ENCODE results near the gene DNAL4. TPM values are rescaled to one million over a fixed set of nuclear protein-coding genes. Genes with fewer than 3 reads are reported as not detected.

DNAL4 gene
- total and polyA plus RNA-seq, 11 donors: 7.9 to 16.4 (median 10.4) TPM

DNA sequence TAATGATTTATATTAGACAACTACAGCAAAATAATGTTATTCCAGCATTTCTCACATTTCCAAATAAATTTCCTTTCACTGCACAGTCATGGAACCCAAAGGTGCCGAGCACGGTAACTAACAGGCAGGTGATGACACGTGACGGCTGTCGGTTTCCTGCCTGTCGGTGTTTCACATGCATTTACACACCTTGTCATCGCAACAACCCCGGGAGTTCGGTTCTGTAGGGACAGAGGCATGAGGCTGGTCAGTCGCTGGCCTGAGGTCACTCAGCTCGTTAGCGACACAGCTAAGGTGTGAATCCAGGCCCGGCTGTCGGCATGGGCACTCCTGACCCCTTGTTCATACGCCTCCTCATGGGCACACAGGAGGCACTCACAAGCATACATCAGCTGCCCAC, 9.9 kb downstream of the DNAL4 start:
- no peak for TF ChIP-seq POLR2A (IDR thresholded peaks at IDR 0.05)
- TF ChIP-seq, protein P1, sequence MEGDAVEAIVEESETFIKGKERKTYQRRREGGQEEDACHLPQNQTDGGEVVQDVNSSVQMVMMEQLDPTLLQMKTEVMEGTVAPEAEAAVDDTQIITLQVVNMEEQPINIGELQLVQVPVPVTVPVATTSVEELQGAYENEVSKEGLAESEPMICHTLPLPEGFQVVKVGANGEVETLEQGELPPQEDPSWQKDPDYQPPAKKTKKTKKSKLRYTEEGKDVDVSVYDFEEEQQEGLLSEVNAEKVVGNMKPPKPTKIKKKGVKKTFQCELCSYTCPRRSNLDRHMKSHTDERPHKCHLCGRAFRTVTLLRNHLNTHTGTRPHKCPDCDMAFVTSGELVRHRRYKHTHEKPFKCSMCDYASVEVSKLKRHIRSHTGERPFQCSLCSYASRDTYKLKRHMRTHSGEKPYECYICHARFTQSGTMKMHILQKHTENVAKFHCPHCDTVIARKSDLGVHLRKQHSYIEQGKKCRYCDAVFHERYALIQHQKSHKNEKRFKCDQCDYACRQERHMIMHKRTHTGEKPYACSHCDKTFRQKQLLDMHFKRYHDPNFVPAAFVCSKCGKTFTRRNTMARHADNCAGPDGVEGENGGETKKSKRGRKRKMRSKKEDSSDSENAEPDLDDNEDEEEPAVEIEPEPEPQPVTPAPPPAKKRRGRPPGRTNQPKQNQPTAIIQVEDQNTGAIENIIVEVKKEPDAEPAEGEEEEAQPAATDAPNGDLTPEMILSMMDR (IDR thresholded peaks at IDR 0.05): no peak
- Histone ChIP-seq H3K27me3 (no peaks in the 10 kb centered on the region), H3K9me3 (no peaks in the 10 kb centered on the region), H3K36me3 (peaks cover 0 to 22% (median 7%) of the 10 kb centered on the region in 9 donors), H3K27ac (peak overlapping the region in 10 of 12 donors; percentile 8 to 92 (median 85)), H3K4me3 (no peak overlapping the region), H3K4me1 (peaks cover 4 to 81% (median 46%) of the 10 kb centered on the region in 12 donors)
- no peak for DNase-seq
- 88 to 92% (median 92%) methylated on average over 15 of the region's 15 CpGs for WGBS, 4 donors
- intact Hi-C loops (cut with DNase I): loop anchor here in 2 of 10 donors (10.0 kb wide), 2 partner anchors 61 to 141 kb away; partner anchors contain the start of gene NPTXR (in 1 of the 2)
- ATAC-seq: no peak

- TF ChIP-seq, protein P1 (IDR thresholded peaks at IDR 0.05): no peak
- TF ChIP-seq POLR2A (IDR thresholded peaks at IDR 0.05): no peak
- intact Hi-C loops (cut with DNase I): loop anchor here in 2 of 10 donors (10.0 kb wide), 2 partner anchors 62 to 142 kb away; partner anchors contain the start of gene NPTXR (in 1 of the 2)
- Histone ChIP-seq H3K27me3 (no peaks in the 10 kb centered on the region), H3K4me3 (no peak overlapping the region), H3K36me3 (peaks cover 0 to 23% (median 7%) of the 10 kb centered on the region in 9 donors), H3K4me1 (peaks cover 4 to 72% (median 39%) of the 10 kb centered on the region in 12 donors), H3K9me3 (no peaks in the 10 kb centered on the region), H3K27ac (peak overlapping the region in 10 of 12 donors; percentile 33 to 92 (median 78))
- WGBS, 4 donors: 56 to 66% (median 61%) methylated on average over 14 of the region's 14 CpGs
- DNase-seq (peak in 1 of 5 donors; percentile 25), ATAC-seq (no peak)
Observed at GRCh38 chr22:38783095-38783615, 10.8 kb downstream of the DNAL4 start.

DNA sequence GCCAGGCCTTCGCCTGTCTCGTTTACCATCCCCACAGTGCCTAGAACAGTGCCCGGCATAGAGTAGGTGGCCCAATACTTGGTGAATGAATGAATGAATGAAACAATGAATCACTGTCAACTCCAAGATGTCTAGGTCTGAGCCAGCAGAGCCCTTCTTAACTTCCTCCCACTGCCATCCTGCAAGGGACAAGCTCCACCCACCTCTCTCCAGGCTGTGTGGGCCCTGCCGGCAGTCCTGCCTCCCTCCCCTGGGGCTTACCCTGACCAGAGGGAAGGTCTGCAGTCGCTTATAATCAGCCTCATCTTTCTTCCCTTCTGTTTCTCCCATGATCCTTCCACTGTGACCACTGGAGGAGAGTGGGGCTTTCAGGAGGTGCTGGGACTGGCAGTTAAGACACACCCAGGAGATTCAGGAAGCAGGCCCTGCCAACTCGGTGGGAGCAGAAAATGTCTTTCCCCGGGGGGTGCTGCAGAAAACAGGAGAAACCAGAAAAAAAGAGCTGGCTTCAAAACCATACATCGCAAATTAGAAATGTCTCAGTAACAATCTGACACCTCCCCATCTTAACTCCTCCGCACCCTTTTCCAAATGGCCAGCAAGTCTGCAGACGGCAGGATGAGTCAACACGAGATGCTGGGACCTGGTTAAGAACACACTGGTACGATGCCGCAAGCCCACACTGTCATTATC, 11.4 kb downstream of the DNAL4 start:
- 58 to 64% (median 61%) methylated on average over 13 of the region's 13 CpGs for WGBS, 4 donors
- Histone ChIP-seq H3K27ac (peak overlapping the region in 10 of 12 donors; percentile 20 to 92 (median 54)), H3K36me3 (peaks cover 0 to 23% (median 7%) of the 10 kb centered on the region in 9 donors), H3K4me3 (no peak overlapping the region), H3K9me3 (no peaks in the 10 kb centered on the region), H3K4me1 (peaks cover 0 to 66% (median 33%) of the 10 kb centered on the region in 12 donors), H3K27me3 (no peaks in the 10 kb centered on the region)
- DNase-seq: peak in 2 of 5 donors; percentile 49 to 54
- intact Hi-C loops (cut with DNase I): loop anchor here in 2 of 10 donors (10.0 kb wide), 2 partner anchors 62 to 142 kb away; partner anchors contain the start of gene NPTXR (in 1 of the 2)
- TF ChIP-seq POLR2A (IDR thresholded peaks at IDR 0.05): no peak
- TF ChIP-seq, protein P1 (IDR thresholded peaks at IDR 0.05): no peak
- ATAC-seq: peak in 1 of 4 donors; percentile 38

- peak; percentile 42 to 82 (median 52) for ATAC-seq
- H3K9me3 ChIP-seq: no peaks in the 10 kb centered on the region
- H3K4me3 ChIP-seq: no peak overlapping the region
- peak; percentile 71 to 86 (median 78) for DNase-seq
- peaks cover 0 to 54% (median 21%) of the 10 kb centered on the region in 12 donors for H3K4me1 ChIP-seq
- peaks cover 0 to 23% (median 7%) of the 10 kb centered on the region in 9 donors for H3K36me3 ChIP-seq
- intact Hi-C loops (cut with DNase I): loop anchor here in 2 of 10 donors (10.0 kb wide), 2 partner anchors 64 to 144 kb away; partner anchors contain the start of gene NPTXR (in 1 of the 2)
- whole genome bisulfite sequencing, 4 donors: 50 to 75% (median 73%) methylated on average over 9 to 13 of the region's 13 CpGs
- TF ChIP-seq POLR2A (IDR thresholded peaks at IDR 0.05): no peak
- TF ChIP-seq, protein P1 (IDR thresholded peaks at IDR 0.05): no peak
- no peaks in the 10 kb centered on the region for H3K27me3 ChIP-seq
- H3K27ac ChIP-seq: peak overlapping the region in 10 of 12 donors; percentile 22 to 92 (median 64)
Observed at GRCh38 chr22:38781033-38781432, 12.9 kb downstream of the DNAL4 start.
